Neural crest cell (in vitro differentiated cells): ENCODE results near the gene TLE2. TPM values are rescaled to one million over a fixed set of nuclear protein-coding genes. Genes with fewer than 3 reads are reported as not detected.

Experiments used
- DNase-seq: peaks from one replicate; pipeline ENCODE4 v3.0.0; 2021; ENCODE audit warnings: low read depth, mixed read lengths, low spot score
- H3K27ac Mint-ChIP-seq: one replicate; pipeline ENCODE4 v1.8.0; 2021; ENCODE audit warnings: mild to moderate bottlenecking, mixed read lengths; ENCODE audit not compliant: unreplicated experiment
- H3K27me3 Mint-ChIP-seq: 2 replicates; pipeline ENCODE4 v1.8.0; 2021; ENCODE audit warnings: low read depth, mild to moderate bottlenecking, mixed read lengths
- H3K36me3 Mint-ChIP-seq: 2 replicates; pipeline ENCODE4 v1.8.0; 2021; ENCODE audit warnings: low read depth, mild to moderate bottlenecking, mixed read lengths
- H3K4me1 Mint-ChIP-seq: 2 replicates; pipeline ENCODE4 v1.8.0; 2021; ENCODE audit warnings: mixed read lengths
- H3K4me3 Mint-ChIP-seq: one replicate; pipeline ENCODE4 v1.8.0; 2021; ENCODE audit warnings: mild to moderate bottlenecking, mixed read lengths
- H3K9me3 Mint-ChIP-seq: 2 replicates; pipeline ENCODE4 v1.8.0; 2021; ENCODE audit warnings: mixed read lengths
- CTCF ChIP-seq: fragments of 200-600 bp; sonication (generic); conservative IDR thresholded peaks from 2 replicates; pipeline ENCODE4 v1.5.0; 2021; ENCODE audit warnings: antibody characterized with exemption, mild to moderate bottlenecking
- total RNA-seq: library from RNA; stranded (reverse); gene quantifications from 2 replicates; pipeline ENCODE4 v1.2.1, GENCODE V29; 2021

Gene TLE2
- total RNA-seq, 1 donor from 2014 or later, result 1.4 TPM

GRCh38 chr19:2976609-2977000, 52.5 kb downstream of the TLE2 start:
- Mint-ChIP-seq H3K9me3 (no peaks in the 10 kb centered on the region), H3K27ac (no peak overlapping the region), H3K36me3 (no peaks in the 10 kb centered on the region), H3K4me1 (peaks cover 22% of the 10 kb centered on the region), H3K4me3 (peak overlapping the region; percentile 81), H3K27me3 (peaks cover 98% of the 10 kb centered on the region)
- no peak for TF ChIP-seq CTCF
- DNase-seq, result no peak

DNA sequence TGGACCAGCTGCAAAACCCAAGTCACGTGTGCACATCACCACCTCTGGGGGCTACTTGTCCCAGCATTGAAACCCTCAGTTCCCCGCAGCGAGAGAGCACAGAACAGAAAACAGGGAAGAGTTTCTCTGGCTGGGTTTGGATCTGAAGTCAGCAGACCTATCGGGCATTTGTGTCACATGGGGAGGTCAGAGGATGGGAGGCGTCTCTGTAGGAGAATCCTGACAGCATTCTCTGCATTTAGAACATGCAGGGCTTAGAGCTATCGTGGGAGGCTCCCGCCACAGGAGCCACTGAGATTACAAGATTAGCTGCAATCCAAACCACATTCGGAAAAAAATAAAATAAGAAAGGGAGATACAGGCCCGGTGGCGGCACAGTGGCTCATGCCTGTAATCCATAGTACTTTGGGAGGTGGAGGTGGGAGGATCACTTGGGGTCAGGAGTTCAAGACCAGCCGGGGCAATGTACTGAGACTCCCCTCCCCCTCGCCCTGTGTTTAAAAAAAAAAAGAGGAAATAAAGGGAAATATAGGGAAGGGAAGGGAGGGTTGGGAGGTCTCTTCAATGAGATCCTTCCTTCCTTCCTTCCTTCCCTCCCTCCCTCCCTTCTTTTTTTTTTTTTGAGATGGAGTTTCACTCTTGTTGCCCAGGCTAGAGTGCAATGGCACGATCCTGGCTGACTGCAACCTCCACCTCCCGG, 54.6 kb downstream of the TLE2 start:
- H3K9me3 Mint-ChIP-seq, result no peaks in the 10 kb centered on the region
- H3K27ac Mint-ChIP-seq, result no peak overlapping the region
- peaks cover 87% of the 10 kb centered on the region for H3K27me3 Mint-ChIP-seq
- H3K36me3 Mint-ChIP-seq, result no peaks in the 10 kb centered on the region
- DNase-seq, result no peak
- no peak for TF ChIP-seq CTCF
- peak overlapping the region; percentile 50 for H3K4me3 Mint-ChIP-seq
- H3K4me1 Mint-ChIP-seq, result peaks cover 21% of the 10 kb centered on the region

DNA sequence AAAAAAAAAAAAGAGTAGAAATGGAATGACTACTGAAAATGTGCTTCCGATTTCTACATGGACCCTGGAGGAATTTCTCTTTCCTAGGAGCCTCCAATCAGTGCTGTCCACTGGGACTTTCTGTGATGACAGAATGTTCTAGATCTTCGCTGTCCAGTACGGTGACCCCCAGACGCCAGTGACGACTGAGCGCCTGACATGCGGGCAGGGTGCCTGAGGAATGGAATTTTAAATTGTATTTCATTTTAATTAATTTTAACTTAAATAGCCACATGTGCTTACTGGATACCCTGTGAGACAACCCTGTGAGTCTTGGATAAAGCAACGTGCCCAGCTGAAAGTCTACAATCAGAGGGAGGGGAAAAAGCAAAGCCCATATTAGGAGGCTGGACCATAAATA, 55.9 kb downstream of the TLE2 start:
- H3K9me3 Mint-ChIP-seq, result no peaks in the 10 kb centered on the region
- no peak overlapping the region for H3K27ac Mint-ChIP-seq
- H3K4me1 Mint-ChIP-seq, result peaks cover 21% of the 10 kb centered on the region
- TF ChIP-seq CTCF, result no peak
- peaks cover 85% of the 10 kb centered on the region for H3K27me3 Mint-ChIP-seq
- no peak overlapping the region for H3K4me3 Mint-ChIP-seq
- DNase-seq, result no peak
- no peaks in the 10 kb centered on the region for H3K36me3 Mint-ChIP-seq

DNA sequence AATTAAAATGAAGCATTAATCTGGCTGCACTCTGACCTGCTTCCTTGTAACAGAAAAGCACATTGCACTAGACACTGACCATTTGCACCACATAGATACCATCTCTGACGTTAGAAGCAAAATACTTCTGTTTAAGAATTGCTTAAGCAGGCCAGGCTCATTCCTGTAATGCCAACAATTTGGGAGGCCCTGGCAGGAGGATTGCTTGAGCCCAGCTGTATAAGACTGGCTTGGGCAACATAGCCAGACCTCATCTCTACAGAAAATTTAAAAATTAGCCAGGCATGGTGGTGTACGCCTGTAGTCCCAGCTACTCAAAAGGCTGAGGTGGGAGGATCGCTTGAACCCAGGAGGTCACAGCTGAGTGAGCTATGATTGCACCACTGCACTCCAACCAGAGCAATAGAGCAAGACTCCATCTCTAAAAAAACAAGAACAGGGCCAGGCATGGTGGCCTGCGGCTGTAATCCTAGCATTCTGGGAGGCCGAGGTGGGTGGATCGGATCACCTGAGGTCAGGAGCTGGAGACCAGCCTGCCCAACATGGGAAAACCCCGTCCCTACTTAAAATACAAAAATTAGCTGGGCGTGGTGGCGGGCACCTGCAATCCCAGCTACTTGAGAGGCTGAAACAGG, 58.8 kb downstream of the TLE2 start:
- no peak overlapping the region for H3K4me3 Mint-ChIP-seq
- H3K27ac Mint-ChIP-seq, result no peak overlapping the region
- no peak for DNase-seq
- peaks cover 71% of the 10 kb centered on the region for H3K27me3 Mint-ChIP-seq
- no peak for TF ChIP-seq CTCF
- H3K36me3 Mint-ChIP-seq, result no peaks in the 10 kb centered on the region
- H3K4me1 Mint-ChIP-seq, result peaks cover 6% of the 10 kb centered on the region
- no peaks in the 10 kb centered on the region for H3K9me3 Mint-ChIP-seq

GRCh38 chr19:2969104-2969504, 60.0 kb downstream of the TLE2 start:
- no peak for TF ChIP-seq CTCF
- Mint-ChIP-seq H3K36me3 (no peaks in the 10 kb centered on the region), H3K27ac (no peak overlapping the region), H3K4me3 (no peak overlapping the region), H3K27me3 (peaks cover 58% of the 10 kb centered on the region), H3K4me1 (peaks cover under 1% of the 10 kb centered on the region), H3K9me3 (no peaks in the 10 kb centered on the region)
- DNase-seq, result no peak
